HG02759 (cell line): ENCODE data around the gene IVD.
"Not testable (repeated sequence)": the region's sequence is repeated elsewhere in the genome, so short reads cannot be mapped to it uniquely, and the experiment has no call there.

Source experiments
- ATAC-seq: cut with Tn5 transposase; IDR thresholded peaks from one replicate; pipeline ENCODE4 v1.9.1; 2021; ENCODE audit warnings: mild to moderate bottlenecking, moderate library complexity; ENCODE audit not compliant: unreplicated experiment

The IVD gene

GRCh38 chr15:40453941-40454340 is 48.3 kb downstream of the IVD start:
- ATAC-seq, result not testable (repeated sequence)

DNA sequence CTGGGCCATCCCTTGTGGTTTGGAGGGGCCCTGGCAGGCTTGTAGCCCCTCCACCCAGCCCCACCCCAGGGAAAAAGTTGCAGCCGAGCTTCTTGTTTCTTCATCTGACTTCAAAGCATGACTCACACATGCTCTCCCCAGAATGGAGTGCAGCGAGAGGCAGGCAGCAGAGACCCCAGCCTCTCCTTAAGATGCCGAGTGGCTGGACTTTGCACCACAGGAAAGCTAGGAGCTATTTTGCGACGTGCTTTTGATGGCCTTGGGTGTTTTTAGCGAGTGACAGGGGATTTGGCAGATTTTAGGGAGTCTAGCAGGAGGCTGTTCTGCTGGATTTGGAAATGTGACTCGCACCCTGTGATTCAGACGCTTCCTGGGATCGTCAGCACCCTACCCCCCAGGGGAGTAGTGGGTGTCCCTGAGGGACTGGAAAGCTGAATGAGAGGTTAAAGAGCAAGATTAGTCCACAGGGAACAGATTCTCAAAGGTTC is 49.4 kb downstream of the IVD start:
- ATAC-seq, result no peak

GRCh38 chr15:40456299-40456712 is 50.7 kb downstream of the IVD start:
- no peak for ATAC-seq

DNA sequence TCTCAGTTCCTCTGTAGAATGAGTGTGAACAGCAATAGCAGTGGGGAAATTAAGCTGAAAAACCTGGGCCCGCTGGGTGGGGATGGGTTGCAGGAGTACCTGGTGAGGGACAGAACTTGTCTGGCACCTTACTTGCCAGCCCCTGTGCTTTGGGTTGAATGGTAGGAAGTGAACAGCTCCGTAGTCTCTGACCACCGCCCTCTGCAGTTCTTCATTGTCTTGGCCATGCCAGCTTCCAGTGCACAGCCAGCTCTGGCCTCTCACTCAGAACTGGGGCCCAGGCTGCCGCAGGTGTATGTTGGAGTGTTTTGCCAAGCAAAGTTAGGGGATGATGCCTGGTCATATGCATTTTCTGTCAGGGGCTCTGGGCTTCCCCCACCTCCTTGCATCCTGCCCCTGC is 51.1 kb downstream of the IVD start:
- no peak for ATAC-seq

GRCh38 chr15:40458495-40459371 is 53.1 kb downstream of the IVD start:
- ATAC-seq, result no peak

GRCh38 chr15:40459391-40460015 is 53.9 kb downstream of the IVD start:
- ATAC-seq, result no peak

DNA sequence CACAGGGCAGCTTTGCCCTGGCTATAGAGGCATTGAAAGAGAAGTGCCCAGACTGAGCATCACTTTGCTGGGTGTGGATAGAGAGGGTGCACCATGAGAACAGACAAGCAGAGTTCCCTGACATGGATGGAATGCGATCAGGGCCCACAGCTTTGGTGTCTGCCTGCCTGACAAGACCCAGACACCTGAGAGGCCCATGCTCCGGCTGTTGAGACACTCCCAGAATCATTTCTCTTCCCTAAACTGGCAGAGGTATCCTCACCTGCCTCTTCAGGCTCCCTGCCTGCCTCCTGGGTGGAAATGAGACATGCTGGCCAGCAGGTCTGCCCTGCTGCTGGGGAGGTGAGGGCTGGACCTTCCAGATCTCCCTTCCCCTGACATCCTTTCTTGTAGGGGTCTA is 54.8 kb downstream of the IVD start:
- no peak for ATAC-seq

GRCh38 chr15:40461958-40462357 is 56.4 kb downstream of the IVD start:
- ATAC-seq, result no peak

DNA sequence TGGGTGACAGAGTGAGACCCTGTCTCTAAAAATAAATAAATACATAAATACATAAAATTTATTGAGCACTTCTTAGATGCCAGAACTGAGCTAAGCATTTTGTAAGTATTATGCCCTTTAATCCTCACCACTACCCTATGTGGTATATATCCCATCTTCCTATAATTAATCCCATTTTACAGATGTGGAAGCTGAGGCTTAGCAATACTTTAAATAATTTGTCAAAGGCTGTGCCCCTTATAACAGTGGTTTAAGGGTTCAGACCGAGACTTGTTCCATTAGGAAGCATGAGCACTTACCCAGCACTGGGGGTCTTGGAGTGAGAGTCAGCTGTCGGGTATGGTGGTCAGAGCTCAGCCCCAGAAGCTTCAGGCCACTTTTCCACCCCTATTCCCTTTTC is 57.7 kb downstream of the IVD start:
- no peak for ATAC-seq

DNA sequence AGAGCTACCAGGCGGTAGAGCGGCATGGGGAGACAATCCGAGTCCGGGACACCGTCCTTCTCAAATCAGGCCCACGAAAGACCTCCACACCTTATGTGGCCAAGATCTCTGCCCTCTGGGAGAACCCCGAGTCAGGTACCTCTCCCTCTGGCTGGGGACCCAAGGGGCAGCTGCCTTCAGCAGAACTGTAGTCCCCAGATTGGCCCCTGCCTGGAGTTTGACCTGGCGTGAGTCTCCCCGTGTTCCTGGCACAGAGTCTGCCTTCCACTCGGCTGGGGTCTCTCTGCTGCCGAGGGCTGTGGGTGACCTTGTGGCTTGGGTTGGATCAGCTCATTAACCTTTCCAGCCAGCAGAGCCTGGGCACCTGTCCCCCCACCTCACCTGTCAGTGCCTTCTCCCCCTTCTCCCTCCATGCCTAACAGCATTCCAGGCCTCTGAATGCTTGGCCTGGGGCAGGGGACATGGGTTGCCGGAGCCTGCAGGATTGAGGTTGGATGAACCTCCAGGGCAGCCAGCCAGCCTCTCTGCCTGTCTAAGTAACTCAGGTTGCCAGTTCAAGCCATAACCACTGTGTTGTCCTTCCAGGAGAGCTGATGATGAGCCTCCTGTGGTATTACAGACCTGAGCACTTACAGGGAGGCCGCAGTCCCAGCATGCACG is 58.4 kb downstream of the IVD start:
- ATAC-seq, result no peak

- no peak for ATAC-seq
Measured at GRCh38 chr15:40464595-40465185, 59.1 kb downstream of the IVD start.

DNA sequence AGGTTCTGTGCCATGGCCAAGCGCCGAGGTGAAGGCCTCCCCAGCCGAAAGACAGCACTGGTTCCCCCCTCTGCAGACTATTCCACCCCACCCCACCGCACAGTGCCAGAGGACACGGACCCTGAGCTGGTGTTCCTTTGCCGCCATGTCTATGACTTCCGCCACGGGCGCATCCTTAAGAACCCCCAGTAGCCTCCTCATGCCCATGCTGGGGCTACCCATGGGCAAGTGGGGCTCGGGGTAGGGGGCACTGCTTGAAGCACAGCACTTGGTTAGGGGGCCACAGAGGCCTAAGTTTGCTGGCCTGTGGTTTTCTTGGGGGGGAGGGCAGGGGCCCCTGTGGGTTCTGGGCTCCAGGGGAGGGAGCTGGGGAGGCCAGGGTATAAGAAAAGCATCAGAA is 60.3 kb downstream of the IVD start:
- ATAC-seq, result no peak

GRCh38 chr15:40466426-40467260 is 61.0 kb downstream of the IVD start:
- ATAC-seq, result no peak

- no peak for ATAC-seq
Measured at GRCh38 chr15:40467261-40467615, 61.6 kb downstream of the IVD start.

GRCh38 chr15:40468898-40469331 is 63.3 kb downstream of the IVD start:
- ATAC-seq, result no peak

- ATAC-seq, result no peak
Measured at GRCh38 chr15:40469776-40470390, 64.3 kb downstream of the IVD start.

- ATAC-seq, result peak; percentile 81
Measured at GRCh38 chr15:40470423-40471104, 65.0 kb downstream of the IVD start, which contains the start of gene CHST14. Gene CHST14, plus strand, starts transcription at chr15:40470984. Its CDS starts 230 bp downstream, at chr15:40471214.
